Right forelimb (tissue), 1 donor: ENCODE results near the gene PILRA.
"Not testable (repeated sequence)": the region's sequence is repeated elsewhere in the genome, so short reads cannot be mapped to it uniquely, and the experiment has no call there.

Experiments used
- DNase-seq: peaks from one replicate; pipeline ENCODE4 v3.0.0-alpha.2; 2018

The PILRA gene

GRCh38 chr7:100435401-100436304, 62.4 kb downstream of the PILRA start:
- DNase-seq, result peak; percentile 67

GRCh38 chr7:100437150-100438100, 64.1 kb downstream of the PILRA start:
- DNase-seq, result no peak

GRCh38 chr7:100438172-100438571, 64.9 kb downstream of the PILRA start:
- DNase-seq, result no peak

GRCh38 chr7:100438731-100439130, 65.4 kb downstream of the PILRA start:
- DNase-seq, result not testable (repeated sequence)

- not testable (repeated sequence) for DNase-seq
Measured at GRCh38 chr7:100439244-100439643, 66.0 kb downstream of the PILRA start.

- DNase-seq, result no peak
Measured at GRCh38 chr7:100441641-100442535, 68.6 kb downstream of the PILRA start.

GRCh38 chr7:100443096-100443840, 70.0 kb downstream of the PILRA start:
- DNase-seq, result no peak

- no peak for DNase-seq
Measured at GRCh38 chr7:100444311-100445278, 71.3 kb downstream of the PILRA start.

GRCh38 chr7:100446040-100446439, 72.8 kb downstream of the PILRA start:
- DNase-seq, result no peak

- DNase-seq, result not testable (repeated sequence)
Measured at GRCh38 chr7:100447363-100447762, 74.1 kb downstream of the PILRA start.

- no peak for DNase-seq
Measured at GRCh38 chr7:100449190-100449795, 76.0 kb downstream of the PILRA start.
